ENCODE measurements around the gene SEMA6A. TPM values are rescaled to one million over a fixed set of nuclear protein-coding genes. Genes with fewer than 3 reads are reported as not detected.

SEMA6A gene
- total and polyA plus RNA-seq, 9 of the 15 experiments (the other 6 are each of a cell fraction or from before 2014, with no cell fraction given) = 0.04 to 0.42 (median 0.18) TPM; not detected in 5

DNA sequence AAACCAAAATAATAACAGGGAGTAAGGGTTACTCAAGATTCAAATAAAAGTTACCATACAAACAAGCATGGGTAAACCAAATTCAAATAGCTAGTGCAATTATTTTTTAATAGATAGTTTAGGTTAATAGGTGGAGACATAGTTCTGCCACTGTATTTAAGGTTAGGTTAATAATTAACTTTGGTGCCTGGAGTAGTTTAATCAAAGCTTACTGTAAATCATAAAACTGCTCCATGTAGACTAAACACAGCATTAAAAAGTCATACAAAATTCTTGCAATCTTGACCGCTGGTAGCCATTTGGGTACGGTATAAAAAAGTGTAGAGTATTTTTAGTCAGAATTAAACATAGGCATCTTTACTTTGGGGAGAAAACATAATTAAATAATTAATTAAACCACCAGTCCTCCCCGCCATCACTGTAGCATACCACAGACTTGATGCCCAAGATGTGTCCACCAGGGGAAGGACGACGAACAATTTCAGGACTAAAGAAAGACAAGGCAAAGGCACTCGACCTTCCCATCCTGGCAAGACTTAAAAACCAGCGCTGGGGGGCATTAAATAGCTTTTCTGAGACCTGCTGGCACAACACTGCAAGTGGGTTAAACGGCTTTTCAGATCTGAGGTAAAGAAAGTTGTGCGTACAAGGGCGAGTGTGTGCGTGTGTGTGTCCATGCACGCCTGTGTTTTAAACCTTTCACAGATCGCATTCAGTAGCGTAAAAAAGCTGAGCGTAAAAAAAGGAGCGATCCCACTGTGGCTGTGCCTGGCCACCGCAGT, 2.9 kb downstream of the SEMA6A start:
- ATAC-seq = no peak
- H3K9me1 ChIP-seq (ENCODE audit: control insufficient read depth, insufficient read depth, low read length) = no peaks in the 10 kb centered on the region
- H3K4me2 ChIP-seq (ENCODE audit: insufficient read depth, low read length) = no peak overlapping the region
- DNase-seq (ENCODE audit: extremely low read depth in 1 of 4, low spot score in 3 of 4) = no peak
- FAIRE-seq = no peak
- no peak overlapping the region for H3K27ac ChIP-seq (ENCODE audit: extremely low read depth, low read depth, low read length)
- H3K4me3 ChIP-seq = no peak overlapping the region
- peaks cover 0 to 14% of the 10 kb centered on the region in 2 experiments; a peak in 2 of 5 replicates for H3K4me1 ChIP-seq (replicated peaks in 1 of 2; ENCODE audit: control insufficient read depth in 2 of 2, insufficient read depth in 2 of 2, low read length in 2 of 2)
- in situ Hi-C loops (cut with MboI) (no loop called here), intact Hi-C loops (cut with micrococcal nuclease) (no loop called here)
- H3K27me3 ChIP-seq (ENCODE audit: control insufficient read depth in 2 of 2, insufficient read depth in 2 of 2, low read length in 2 of 2) = peaks cover 5 to 23% of the 10 kb centered on the region in 2 experiments; a peak in 3 of 5 replicates
- CTCF ChIA-PET (ENCODE audit: low intra/inter-chr PET ratio) = no interaction called here
- no peaks in the 10 kb centered on the region for H3K36me3 ChIP-seq (ENCODE audit: control insufficient read depth, insufficient read depth, low read length)
- no peaks in the 10 kb centered on the region for H3K79me2 ChIP-seq (ENCODE audit: control insufficient read depth, insufficient read depth, low read length)
- BruUV-seq (replicated peaks) = no TSS peak
- 6% methylated on average over 16 of the region's 17 CpGs for WGBS (ENCODE audit: insufficient coverage, low coverage, missing lambda C conversion rate)
- H4K20me1 ChIP-seq (replicated peaks; ENCODE audit: control insufficient read depth, insufficient read depth, low read length) = no peaks in the 10 kb centered on the region
- H3K9ac ChIP-seq (ENCODE audit: insufficient read depth in 1 of 2, low read depth in 2 of 2, low read length in 2 of 2) = no peak overlapping the region
- no peak overlapping the region for H2AFZ ChIP-seq (ENCODE audit: low read depth, low read length)
- H3K9me3 ChIP-seq (replicated peaks; ENCODE audit: control insufficient read depth, insufficient read depth, low read depth, low read length) = no peaks in the 10 kb centered on the region
- POLR2A ChIA-PET = no interaction called here
- TF ChIP-seq, protein P1, sequence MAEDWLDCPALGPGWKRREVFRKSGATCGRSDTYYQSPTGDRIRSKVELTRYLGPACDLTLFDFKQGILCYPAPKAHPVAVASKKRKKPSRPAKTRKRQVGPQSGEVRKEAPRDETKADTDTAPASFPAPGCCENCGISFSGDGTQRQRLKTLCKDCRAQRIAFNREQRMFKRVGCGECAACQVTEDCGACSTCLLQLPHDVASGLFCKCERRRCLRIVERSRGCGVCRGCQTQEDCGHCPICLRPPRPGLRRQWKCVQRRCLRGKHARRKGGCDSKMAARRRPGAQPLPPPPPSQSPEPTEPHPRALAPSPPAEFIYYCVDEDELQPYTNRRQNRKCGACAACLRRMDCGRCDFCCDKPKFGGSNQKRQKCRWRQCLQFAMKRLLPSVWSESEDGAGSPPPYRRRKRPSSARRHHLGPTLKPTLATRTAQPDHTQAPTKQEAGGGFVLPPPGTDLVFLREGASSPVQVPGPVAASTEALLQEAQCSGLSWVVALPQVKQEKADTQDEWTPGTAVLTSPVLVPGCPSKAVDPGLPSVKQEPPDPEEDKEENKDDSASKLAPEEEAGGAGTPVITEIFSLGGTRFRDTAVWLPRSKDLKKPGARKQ (CRISPR knock-in tag; IDR thresholded peaks at IDR 0.05) = no peak
- TF ChIP-seq HNRNPLL (IDR thresholded peaks at IDR 0.05; ENCODE audit: low read depth, low read length, poor library complexity, severe bottlenecking) (no peak), STAT5B (CRISPR knock-in tag; IDR thresholded peaks at IDR 0.05) (no peak), BCLAF1 (IDR thresholded peaks at IDR 0.05; ENCODE audit: borderline replicate concordance in 1 of 2, control insufficient read depth in 1 of 2, low read depth in 2 of 2, low read length in 1 of 2) (no peak), HOMEZ (CRISPR knock-in tag; IDR thresholded peaks at IDR 0.05) (no peak)

Measured in K562 (cell line).